Smooth muscle cell (in vitro differentiated cells): ENCODE data around the gene SEPTIN1. TPM values are rescaled to one million over a fixed set of nuclear protein-coding genes. Genes with fewer than 3 reads are reported as not detected.

Source experiments
- DNase-seq: peaks from one replicate; lab custom pipeline; 2025; ENCODE audit not compliant: unreplicated experiment; lab: John Stamatoyannopoulos, UW
- H2AFZ ChIP-seq: fragments of 200-600 bp; sonication (generic); 2 replicates; pipeline ENCODE4 v1.6.0; 2016; ENCODE audit warnings: antibody characterized with exemption, low read depth, mild to moderate bottlenecking
- H3F3A ChIP-seq: fragments of 200-600 bp; sonication (generic); 2 replicates; pipeline ENCODE4 v1.6.0; 2017; ENCODE audit warnings: antibody characterized with exemption, low read depth
- H3K27ac ChIP-seq: fragments of 200-600 bp; sonication (generic); 2 replicates; pipeline ENCODE4 v1.5.1; 2016; ENCODE audit warnings: low read depth, mild to moderate bottlenecking
- H3K27me3 ChIP-seq: fragments of 200-600 bp; sonication (generic); 2 replicates; pipeline ENCODE4 v1.6.1; 2016; ENCODE audit warnings: low read depth, mild to moderate bottlenecking
- H3K36me3 ChIP-seq: fragments of 200-600 bp; sonication (generic); 2 replicates; pipeline ENCODE4 v1.5.1; 2016; ENCODE audit warnings: low read depth
- H3K4me1 ChIP-seq: fragments of 200-600 bp; sonication (generic); 2 replicates; pipeline ENCODE4 v1.5.1; 2016; ENCODE audit warnings: low read depth
- H3K4me2 ChIP-seq: fragments of 200-600 bp; sonication (generic); 2 replicates; pipeline ENCODE4 v1.6.0; 2016; ENCODE audit warnings: mild to moderate bottlenecking
- H3K4me3 ChIP-seq: fragments of 200-600 bp; sonication (generic); 2 replicates; pipeline ENCODE4 v1.5.1; 2016; ENCODE audit warnings: mild to moderate bottlenecking
- H3K79me2 ChIP-seq: fragments of 200-600 bp; sonication (generic); 2 replicates; pipeline ENCODE4 v1.6.0; 2016; ENCODE audit warnings: low read depth, mild to moderate bottlenecking
- H3K9ac ChIP-seq: fragments of 200-600 bp; sonication (generic); 2 replicates; pipeline ENCODE4 v1.6.0; 2016; ENCODE audit warnings: low read depth
- H3K9me3 ChIP-seq: fragments of 200-600 bp; sonication (generic); replicated peaks from 2 replicates; pipeline ENCODE4 v1.5.1; 2016; ENCODE audit warnings: low read depth
- H4K20me1 ChIP-seq: fragments of 200-600 bp; sonication (generic); 2 replicates; pipeline ENCODE4 v1.6.0; 2016; ENCODE audit warnings: low read depth
- CTCF ChIP-seq: fragments of 200-600 bp; sonication (generic); IDR thresholded peaks from 2 replicates; pipeline ENCODE4 v1.5.1; 2017; ENCODE audit warnings: borderline replicate concordance, mild to moderate bottlenecking, antibody characterized with exemption; ENCODE audit not compliant: insufficient read depth, poor library complexity, severe bottlenecking
- WGBS: methylation state at CpG from one replicate; pipeline ENCODE4 v1.1.7; 2016; ENCODE audit warnings: low lambda C conversion rate; 5-methylcytosine and 5-hydroxymethylcytosine counted together
- polyA plus RNA-seq: library from polyadenylated mRNA; unstranded; fragments of >200 nt; fragmentation: Nextera tagmentation; extraction: Ambion mirVana; gene quantifications from 2 replicates; pipeline ENCODE4 v1.2.1, GENCODE V29; 2016
- total RNA-seq: library from RNA; depleted of rRNA; stranded (reverse); fragments of >200 nt; gene quantifications from 2 replicates; pipeline ENCODE4 v1.2.3, GENCODE V29; 2014

Gene SEPTIN1
- total and polyA plus RNA-seq, 2 experiments from 2014 or later, result 0.27 to 3.7 TPM

- Histone ChIP-seq H2AFZ (no peak overlapping the region), H3K27ac (no peak overlapping the region), H3K79me2 (peaks cover 15% of the 10 kb centered on the region), H3K9me3 (no peaks in the 10 kb centered on the region), H3F3A (peaks cover 3% of the 10 kb centered on the region), H3K27me3 (no peaks in the 10 kb centered on the region), H3K4me3 (no peak overlapping the region), H3K4me2 (no peak overlapping the region), H3K36me3 (no peaks in the 10 kb centered on the region), H3K4me1 (peaks cover 8% of the 10 kb centered on the region), H4K20me1 (no peaks in the 10 kb centered on the region), H3K9ac (no peak overlapping the region)
- TF ChIP-seq CTCF, result no peak
- 96% methylated on average over 3 of the region's 3 CpGs for WGBS
- no peak for DNase-seq
Observed at GRCh38 chr16:30350134-30350871, 32.1 kb downstream of the SEPTIN1 start.

- no peaks in the 10 kb centered on the region for H4K20me1 ChIP-seq
- H3K79me2 ChIP-seq, result peaks cover 12% of the 10 kb centered on the region
- no peaks in the 10 kb centered on the region for H3K36me3 ChIP-seq
- no peak overlapping the region for H3K4me2 ChIP-seq
- no peaks in the 10 kb centered on the region for H3K9me3 ChIP-seq
- peaks cover 8% of the 10 kb centered on the region for H3K4me1 ChIP-seq
- no peaks in the 10 kb centered on the region for H3K27me3 ChIP-seq
- TF ChIP-seq CTCF, result no peak
- 100% methylated on average over 3 of the region's 3 CpGs for WGBS
- H3K4me3 ChIP-seq, result no peak overlapping the region
- H3K27ac ChIP-seq, result no peak overlapping the region
- DNase-seq, result no peak
- H2AFZ ChIP-seq, result no peak overlapping the region
- H3F3A ChIP-seq, result peaks cover 3% of the 10 kb centered on the region
- no peak overlapping the region for H3K9ac ChIP-seq
Observed at GRCh38 chr16:30349675-30350074, 32.7 kb downstream of the SEPTIN1 start.

- Histone ChIP-seq H3K9me3 (no peaks in the 10 kb centered on the region), H3K4me2 (no peak overlapping the region), H3K9ac (no peak overlapping the region), H3K27ac (no peak overlapping the region), H3K4me3 (no peak overlapping the region), H2AFZ (no peak overlapping the region), H3K36me3 (no peaks in the 10 kb centered on the region), H3F3A (peaks cover 3% of the 10 kb centered on the region), H3K79me2 (peaks cover 5% of the 10 kb centered on the region), H4K20me1 (no peaks in the 10 kb centered on the region), H3K27me3 (no peaks in the 10 kb centered on the region), H3K4me1 (peaks cover 3% of the 10 kb centered on the region)
- no peak for DNase-seq
- no peak for TF ChIP-seq CTCF
- WGBS, result 97% methylated on average over 7 of the region's 7 CpGs
Observed at GRCh38 chr16:30348929-30349328, 33.4 kb downstream of the SEPTIN1 start.

- Histone ChIP-seq H3K9me3 (no peaks in the 10 kb centered on the region), H2AFZ (no peak overlapping the region), H3K9ac (no peak overlapping the region), H3K27ac (no peak overlapping the region), H3K4me3 (no peak overlapping the region), H3K79me2 (no peaks in the 10 kb centered on the region), H3K4me2 (no peak overlapping the region), H4K20me1 (no peaks in the 10 kb centered on the region), H3K36me3 (no peaks in the 10 kb centered on the region), H3K4me1 (no peaks in the 10 kb centered on the region), H3F3A (peaks cover 3% of the 10 kb centered on the region), H3K27me3 (no peaks in the 10 kb centered on the region)
- 98% methylated on average over 8 of the region's 8 CpGs for WGBS
- no peak for TF ChIP-seq CTCF
- DNase-seq, result no peak
Observed at GRCh38 chr16:30348113-30348512, 34.2 kb downstream of the SEPTIN1 start.
